GM23248 (cell line): ENCODE results near the gene NR3C1.

Experiments used
- EZH2 ChIP-seq: fragments of 200-600 bp; sonication (generic); IDR thresholded peaks from 2 replicates; pipeline ENCODE4 v1.6.1; 2018; ENCODE audit warnings: antibody characterized with exemption, mild to moderate bottlenecking; ENCODE audit not compliant: insufficient read depth, poor library complexity, severe bottlenecking
- EZH2phosphoT487 ChIP-seq: fragments of 200-600 bp; sonication (generic); IDR thresholded peaks from 2 replicates; pipeline ENCODE4 v1.6.1; 2018; ENCODE audit warnings: antibody characterized with exemption, moderate library complexity, mild to moderate bottlenecking, low read depth; ENCODE audit not compliant: insufficient read depth

GRCh38 chr5:143290125-143290524 lies 113.4 kb downstream of the NR3C1 start:
- TF ChIP-seq EZH2 = no peak
- no peak for TF ChIP-seq EZH2phosphoT487
